K562 (cell line): ENCODE results near the gene THAP5. TPM values are rescaled to one million over a fixed set of nuclear protein-coding genes. Genes with fewer than 3 reads are reported as not detected.
A peak's percentile ranks its signal among the peaks of the same experiment; 100 is the strongest.

Experiments used
- AFF1 ChIP-seq, 2 experiments: fragments of 450-650 bp; IDR thresholded peaks; 2 replicates each; pipeline ENCODE4 v1.6.1; 2018; ENCODE audit warnings: mild to moderate bottlenecking in 2 of 2, low read depth in 1 of 2; ENCODE audit not compliant: partially characterized antibody in 2 of 2
- ATF1 ChIP-seq, 2 experiments: fragments of 450-650 bp in 1 of 2; IDR thresholded peaks; 2 replicates each; pipeline ENCODE4 v1.6.1; 2016; ENCODE audit warnings: missing compliant biosample characterization in 1 of 2, missing genetic modification characterization in 1 of 2
- BCLAF1 ChIP-seq, 2 experiments: fragments of 450-650 bp in 1 of 2; IDR thresholded peaks; 2 replicates each; pipeline ENCODE4 v1.6.1; 2011 to 2017; ENCODE audit warnings: low read depth in 2 of 2, antibody characterized with exemption in 1 of 2, borderline replicate concordance in 1 of 2, low read length in 1 of 2, mild to moderate bottlenecking in 1 of 2, mixed read lengths in 1 of 2; ENCODE audit not compliant: control insufficient read depth in 1 of 2
- CTBP1 ChIP-seq: fragments of 450-650 bp; IDR thresholded peaks from 2 replicates; pipeline ENCODE4 v1.6.1; 2016; ENCODE audit warnings: borderline replicate concordance
- FOXM1 ChIP-seq, 2 experiments: fragments of 450-650 bp in 1 of 2; sonication (generic) in 1 of 2; formaldehyde crosslinking in 1 of 2; IDR thresholded peaks; 2 replicates each; pipeline versions ENCODE4 v1.6.1 to v1.9.0; 2017 to 2022; ENCODE audit warnings: low read depth in 2 of 2, mild to moderate bottlenecking in 2 of 2, missing genetic modification reagents in 1 of 2, moderate library complexity in 1 of 2
- GTF2A2 ChIP-seq: IDR thresholded peaks from 2 replicates; pipeline ENCODE4 v1.6.1; 2016; ENCODE audit warnings: mild to moderate bottlenecking, missing genetic modification characterization, missing compliant biosample characterization
- HIVEP1 ChIP-seq: fragments of 250-450 bp; sonication (Bioruptor Pico); IDR thresholded peaks from 2 replicates; pipeline ENCODE4 v1.4.0; 2020; ENCODE audit warnings: mild to moderate bottlenecking
- JUND ChIP-seq, 2 experiments: IDR thresholded peaks; 2 replicates in 1 of 2; 3 replicates in 1 of 2; pipeline ENCODE4 v1.6.1; 2011; ENCODE audit warnings: borderline replicate concordance in 2 of 2, low read depth in 2 of 2, low read length in 2 of 2, improper control_type of control experiment in 1 of 2, missing biosample characterization in 1 of 2, missing genetic modification characterization in 1 of 2, missing genetic modification reagents in 1 of 2
- L3MBTL2 ChIP-seq: fragments of 450-650 bp; IDR thresholded peaks from 2 replicates; pipeline ENCODE4 v1.6.1; 2016; ENCODE audit warnings: mild to moderate bottlenecking, moderate library complexity
- NCOA1 ChIP-seq: fragments of 450-650 bp; IDR thresholded peaks from 2 replicates; pipeline ENCODE4 v1.6.1; 2016; ENCODE audit warnings: low read depth
- POLR2A ChIP-seq: fragments of 450-650 bp; conservative IDR thresholded peaks from 2 replicates; pipeline ENCODE4 v1.6.1; 2016
- RNF2 ChIP-seq: sonication (generic); IDR thresholded peaks from 2 replicates; pipeline ENCODE4 v1.6.1; 2016
- SOX6 ChIP-seq: fragments of 450-650 bp; IDR thresholded peaks from 2 replicates; pipeline ENCODE4 v1.6.1; 2014; ENCODE audit warnings: mild to moderate bottlenecking
- TBP ChIP-seq: optimal IDR thresholded peaks from 2 replicates; pipeline ENCODE3; 2011; ENCODE audit warnings: low read depth, low read length, improper control_type of control experiment
- TCF7 ChIP-seq: sonication (generic); IDR thresholded peaks from 2 replicates; pipeline ENCODE4 v1.6.1; 2016; ENCODE audit warnings: antibody characterized with exemption, borderline replicate concordance
- TEAD1 ChIP-seq, 2 experiments: fragments of 450-650 bp in 1 of 2; sonication (generic) in 1 of 2; formaldehyde crosslinking; IDR thresholded peaks; 2 replicates each; pipeline versions ENCODE4 v1.4.0 to v1.8.0; 2020 to 2022; ENCODE audit warnings: mild to moderate bottlenecking in 2 of 2, missing genetic modification reagents in 1 of 2
- TOE1 ChIP-seq, 2 experiments: fragments of 450-650 bp in 1 of 2; sonication (generic) in 1 of 2; formaldehyde crosslinking in 1 of 2; IDR thresholded peaks; 2 replicates each; pipeline versions ENCODE4 v1.7.1 to v1.8.0; 2016 to 2022; ENCODE audit warnings: borderline replicate concordance in 2 of 2, mild to moderate bottlenecking in 2 of 2, antibody characterized with exemption in 1 of 2, inconsistent platforms in 1 of 2, low read depth in 1 of 2, missing genetic modification reagents in 1 of 2, moderate library complexity in 1 of 2
- ZKSCAN1 ChIP-seq: fragments of 150-350 bp; IDR thresholded peaks from 2 replicates; pipeline ENCODE4 v1.6.1; 2016; ENCODE audit warnings: low read depth, low read length
- ZNF133 ChIP-seq: fragments of 250-450 bp; sonication (Bioruptor Pico); IDR thresholded peaks from 2 replicates; pipeline ENCODE4 v1.4.0; 2020; ENCODE audit warnings: mild to moderate bottlenecking
- polyA plus RNA-seq, 8 experiments: library from polyadenylated mRNA; depleted of rRNA in 4 of 8; stranded (reverse) in 5 of 8; unstranded in 3 of 8; fragments of >200 nt; fragmentation: Nextera tagmentation in 2 of 8; fragmentation: Illumina TruSeq in 1 of 8; extraction: Ambion mirVana in 2 of 8; extraction: Trizol in 1 of 8; gene quantifications; 2 replicates each; pipeline versions ENCODE4 v1.2.1 to v1.2.3, GENCODE V29; 2011 to 2014; ENCODE audit warnings: inconsistent platforms in 1 of 8, missing spikeins in 1 of 8
- total RNA-seq, 7 experiments: library from RNA; depleted of rRNA in 6 of 7; stranded (reverse); fragments of >200 nt in 6 of 7; fragmentation: Illumina TruSeq in 2 of 7; extraction: Trizol in 2 of 7; gene quantifications; 2 replicates each; pipeline versions ENCODE4 v1.2.1 to v1.2.3, GENCODE V29; 2011 to 2021; ENCODE audit warnings: low replicate concordance in 1 of 7

THAP5 gene
- total and polyA plus RNA-seq, 9 of the 15 experiments (the other 6 are each of a cell fraction or from before 2014, with no cell fraction given): 16.5 to 58.1 (median 28.2) TPM

GRCh38 chr7:108525985-108526767 is 43.3 kb downstream of the THAP5 start, which contains the start of gene PNPLA8 (continued):
- TF ChIP-seq TOE1 (IDR thresholded peaks at IDR 0.05; ENCODE audit: borderline replicate concordance): peak; percentile 74; the same call in 1 of the 2 replicates
- no peak for TF ChIP-seq TOE1 (CRISPR knock-in tag; IDR thresholded peaks at IDR 0.05; ENCODE audit: borderline replicate concordance, low read depth)
- peak; percentile 90 for TF ChIP-seq TBP
- TF ChIP-seq TEAD1 (CRISPR knock-in tag; IDR thresholded peaks at IDR 0.05): peak; percentile 44 to 96; a peak in 2 of 4 replicates
- TF ChIP-seq CTBP1: peak; percentile 93; the same call in 1 of the 2 replicates
- TF ChIP-seq ZNF133 (CRISPR knock-in tag): no peak
- TF ChIP-seq ATF1 (CRISPR knock-in tag; IDR thresholded peaks at IDR 0.05): peak; percentile 56; the same call in 1 of the 2 replicates
- TF ChIP-seq ATF1 (tag; IDR thresholded peaks at IDR 0.05): peak; percentile 99
- TF ChIP-seq TCF7: peak; percentile 75; the same call in 1 of the 2 replicates
- TF ChIP-seq FOXM1 (IDR thresholded peaks at IDR 0.05; ENCODE audit: low read depth): peak; percentile 42
- peak; percentile 51; the same call in 1 of the 2 replicates for TF ChIP-seq FOXM1 (CRISPR knock-in tag; IDR thresholded peaks at IDR 0.05; ENCODE audit: low read depth)
- peak; percentile 71; the same call in 1 of the 2 replicates for TF ChIP-seq RNF2
- peak; percentile 23 to 64 for TF ChIP-seq AFF1 (IDR thresholded peaks at IDR 0.05; ENCODE audit: low read depth in 1 of 2, partially characterized antibody in 2 of 2)
- peak; percentile 96 for TF ChIP-seq POLR2A
- TF ChIP-seq ZKSCAN1: peak; percentile 63
- 0 out of 4 replicates have a peak, but pooled peaks of 1 of the 2 experiments have one; percentile 21 for TF ChIP-seq BCLAF1 (IDR thresholded peaks at IDR 0.05; ENCODE audit: borderline replicate concordance in 1 of 2, control insufficient read depth in 1 of 2, low read depth in 2 of 2, low read length in 1 of 2)
- peak; percentile 97 for TF ChIP-seq L3MBTL2
- no peak for TF ChIP-seq GTF2A2 (tag)
- peak; percentile 78 for TF ChIP-seq SOX6
- TF ChIP-seq HIVEP1 (CRISPR knock-in tag): peak; percentile 87; the same call in 1 of the 2 replicates
- TF ChIP-seq JUND (IDR thresholded peaks at IDR 0.05; ENCODE audit: borderline replicate concordance, low read depth, low read length): peak; percentile 66
- TF ChIP-seq JUND (tag; IDR thresholded peaks at IDR 0.05; ENCODE audit: borderline replicate concordance, low read depth, low read length): peak; percentile 52; the same call in 1 of the 3 replicates
- TF ChIP-seq NCOA1: peak; percentile 78; the same call in 1 of the 2 replicates
